ENCODE measurements around the gene RTKN.

DNA sequence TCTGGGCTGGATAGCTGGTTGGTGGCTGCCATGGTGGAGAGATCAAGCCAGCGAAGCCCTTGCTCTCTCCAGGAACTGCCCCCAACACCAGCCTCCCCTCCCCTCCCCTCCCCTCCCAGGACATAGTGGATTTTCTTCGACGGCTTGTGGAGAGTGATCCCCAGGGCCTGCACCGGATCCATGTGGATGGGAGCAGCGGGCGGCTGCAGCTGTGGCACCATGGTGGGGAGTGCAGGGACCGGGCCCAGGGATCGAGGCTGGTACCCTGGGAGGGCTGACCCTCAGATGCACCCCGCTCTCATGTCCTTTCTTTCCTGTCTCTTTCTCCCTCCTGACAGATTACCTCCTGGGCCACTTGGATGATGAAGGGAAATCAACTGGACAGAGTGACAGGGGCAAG, 48.2 kb upstream of the RTKN start:
- TF ChIP-seq RAD21 (conservative IDR thresholded peaks at IDR 0.05) (no peak), EZH2 (IDR thresholded peaks at IDR 0.05; ENCODE audit: borderline replicate concordance, insufficient read depth, low read length, poor library complexity, severe bottlenecking) (no peak)
- TF ChIP-seq, protein P1, sequence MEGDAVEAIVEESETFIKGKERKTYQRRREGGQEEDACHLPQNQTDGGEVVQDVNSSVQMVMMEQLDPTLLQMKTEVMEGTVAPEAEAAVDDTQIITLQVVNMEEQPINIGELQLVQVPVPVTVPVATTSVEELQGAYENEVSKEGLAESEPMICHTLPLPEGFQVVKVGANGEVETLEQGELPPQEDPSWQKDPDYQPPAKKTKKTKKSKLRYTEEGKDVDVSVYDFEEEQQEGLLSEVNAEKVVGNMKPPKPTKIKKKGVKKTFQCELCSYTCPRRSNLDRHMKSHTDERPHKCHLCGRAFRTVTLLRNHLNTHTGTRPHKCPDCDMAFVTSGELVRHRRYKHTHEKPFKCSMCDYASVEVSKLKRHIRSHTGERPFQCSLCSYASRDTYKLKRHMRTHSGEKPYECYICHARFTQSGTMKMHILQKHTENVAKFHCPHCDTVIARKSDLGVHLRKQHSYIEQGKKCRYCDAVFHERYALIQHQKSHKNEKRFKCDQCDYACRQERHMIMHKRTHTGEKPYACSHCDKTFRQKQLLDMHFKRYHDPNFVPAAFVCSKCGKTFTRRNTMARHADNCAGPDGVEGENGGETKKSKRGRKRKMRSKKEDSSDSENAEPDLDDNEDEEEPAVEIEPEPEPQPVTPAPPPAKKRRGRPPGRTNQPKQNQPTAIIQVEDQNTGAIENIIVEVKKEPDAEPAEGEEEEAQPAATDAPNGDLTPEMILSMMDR (IDR thresholded peaks at IDR 0.05; ENCODE audit: poor library complexity, severe bottlenecking): no peak
